Immature natural killer cell (primary cell): ENCODE data around the gene DOCK1. TPM values are rescaled to one million over a fixed set of nuclear protein-coding genes. Genes with fewer than 3 reads are reported as not detected.

ENCODE experiments used
- DNase-seq, 3 donors: peaks; one replicate each; pipeline ENCODE4 v3.0.0; 2022; ENCODE audit warnings: mixed read lengths in 1 of 3
- H3K27ac Mint-ChIP-seq, 6 donors: one replicate each; pipeline ENCODE4 v1.8.0; 2020; ENCODE audit warnings: mixed read lengths in 6 of 6, mild to moderate bottlenecking in 5 of 6, inconsistent platforms in 4 of 6, moderate library complexity in 3 of 6
- H3K27me3 Mint-ChIP-seq, 3 donors: one replicate each; pipeline ENCODE4 v1.8.0; 2020 to 2021; ENCODE audit warnings: low read depth in 3 of 3, mild to moderate bottlenecking in 3 of 3, mixed read lengths in 3 of 3, moderate library complexity in 3 of 3, inconsistent platforms in 1 of 3
- H3K36me3 Mint-ChIP-seq, 3 donors: one replicate each; pipeline ENCODE4 v1.8.0; 2020; ENCODE audit warnings: mixed read lengths in 3 of 3, inconsistent platforms in 2 of 3, mild to moderate bottlenecking in 2 of 3
- H3K4me1 Mint-ChIP-seq, 2 donors: one replicate each; pipeline ENCODE4 v1.8.0; 2020; ENCODE audit warnings: inconsistent platforms in 2 of 2, mild to moderate bottlenecking in 2 of 2, mixed read lengths in 2 of 2, moderate library complexity in 1 of 2
- H3K4me3 Mint-ChIP-seq, 5 donors: one replicate each; pipeline ENCODE4 v1.8.0; 2020; ENCODE audit warnings: mild to moderate bottlenecking in 5 of 5, mixed read lengths in 5 of 5, inconsistent platforms in 3 of 5, moderate library complexity in 3 of 5
- H3K9me3 Mint-ChIP-seq, 6 donors: one replicate each; pipeline ENCODE4 v1.8.0; 2020; ENCODE audit warnings: mild to moderate bottlenecking in 6 of 6, mixed read lengths in 6 of 6, inconsistent platforms in 4 of 6, moderate library complexity in 3 of 6
- polyA plus RNA-seq, 3 donors: library from polyadenylated mRNA; unstranded; fragments of 300-500 nt; fragmentation: Illumina TruSeq; gene quantifications; one replicate each; pipeline ENCODE4 v1.2.3, GENCODE V29; 2021

The DOCK1 gene
- polyA plus RNA-seq, 3 donors from 2014 or later = 0.37 TPM; not detected in 2

DNA sequence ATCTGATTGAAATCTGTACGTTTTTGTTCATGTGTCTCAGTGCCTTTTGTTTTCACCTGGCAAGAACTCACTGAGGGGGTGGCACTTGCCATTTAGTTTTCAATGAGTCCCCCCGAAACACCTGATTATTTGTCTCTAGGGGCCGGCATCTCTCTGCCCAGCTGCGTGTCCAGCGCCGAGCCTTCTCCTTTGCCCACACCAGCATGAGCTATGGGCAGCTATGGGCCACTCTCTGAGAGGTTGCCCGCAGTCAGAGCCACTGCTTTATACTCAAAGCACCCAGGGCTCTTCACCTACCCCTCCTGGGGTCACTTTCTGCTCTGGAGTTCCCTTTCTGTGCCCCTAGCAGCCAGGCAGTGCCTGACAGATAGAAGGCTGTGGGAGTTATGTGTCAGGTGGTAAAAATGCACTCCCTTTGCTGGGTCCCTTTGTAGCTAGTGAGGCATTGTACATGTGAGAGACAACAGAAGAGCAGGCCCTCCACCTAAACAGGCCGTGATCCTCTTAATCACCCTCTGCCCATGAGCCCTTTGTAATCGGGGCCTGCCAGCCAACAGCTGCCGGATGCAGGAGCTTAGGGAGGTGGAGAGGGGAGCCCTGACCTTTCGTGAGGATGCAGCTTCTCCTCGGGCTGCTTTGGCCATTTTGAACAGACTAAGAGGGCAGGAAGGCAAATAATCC is 510.8 kb downstream of the DOCK1 start:
- H3K36me3 Mint-ChIP-seq = no peaks in the 10 kb centered on the region
- peaks cover 0 to 2% (median 0%) of the 10 kb centered on the region in 3 donors for H3K27me3 Mint-ChIP-seq
- H3K4me1 Mint-ChIP-seq = no peaks in the 10 kb centered on the region
- H3K9me3 Mint-ChIP-seq = no peaks in the 10 kb centered on the region
- no peak overlapping the region for H3K27ac Mint-ChIP-seq
- H3K4me3 Mint-ChIP-seq = no peak overlapping the region
- no peak for DNase-seq

DNA sequence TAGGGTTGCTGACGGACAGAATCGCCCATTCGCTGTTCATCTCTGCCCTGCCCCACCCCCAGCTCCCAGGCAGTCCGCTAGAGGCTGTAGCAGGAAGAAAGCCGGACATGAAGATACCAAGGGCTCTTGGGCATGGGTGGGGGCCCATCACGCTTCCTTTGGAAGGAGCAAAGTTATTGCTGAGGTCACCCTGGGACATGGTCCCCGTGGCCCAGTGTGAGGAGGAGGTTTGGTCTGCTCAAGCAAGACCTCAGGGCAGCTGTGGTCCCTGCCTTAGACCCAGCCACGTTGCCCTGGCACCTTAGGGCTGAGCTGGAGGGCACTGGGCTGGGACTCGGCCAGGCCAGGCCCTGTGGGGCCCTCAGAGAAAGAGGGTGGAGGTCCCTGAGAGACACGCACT is 511.8 kb downstream of the DOCK1 start:
- DNase-seq = no peak
- Mint-ChIP-seq H3K27me3 (peaks cover 0 to 2% (median 0%) of the 10 kb centered on the region in 3 donors), H3K4me3 (no peak overlapping the region), H3K4me1 (no peaks in the 10 kb centered on the region), H3K36me3 (no peaks in the 10 kb centered on the region), H3K27ac (no peak overlapping the region), H3K9me3 (no peaks in the 10 kb centered on the region)

DNA sequence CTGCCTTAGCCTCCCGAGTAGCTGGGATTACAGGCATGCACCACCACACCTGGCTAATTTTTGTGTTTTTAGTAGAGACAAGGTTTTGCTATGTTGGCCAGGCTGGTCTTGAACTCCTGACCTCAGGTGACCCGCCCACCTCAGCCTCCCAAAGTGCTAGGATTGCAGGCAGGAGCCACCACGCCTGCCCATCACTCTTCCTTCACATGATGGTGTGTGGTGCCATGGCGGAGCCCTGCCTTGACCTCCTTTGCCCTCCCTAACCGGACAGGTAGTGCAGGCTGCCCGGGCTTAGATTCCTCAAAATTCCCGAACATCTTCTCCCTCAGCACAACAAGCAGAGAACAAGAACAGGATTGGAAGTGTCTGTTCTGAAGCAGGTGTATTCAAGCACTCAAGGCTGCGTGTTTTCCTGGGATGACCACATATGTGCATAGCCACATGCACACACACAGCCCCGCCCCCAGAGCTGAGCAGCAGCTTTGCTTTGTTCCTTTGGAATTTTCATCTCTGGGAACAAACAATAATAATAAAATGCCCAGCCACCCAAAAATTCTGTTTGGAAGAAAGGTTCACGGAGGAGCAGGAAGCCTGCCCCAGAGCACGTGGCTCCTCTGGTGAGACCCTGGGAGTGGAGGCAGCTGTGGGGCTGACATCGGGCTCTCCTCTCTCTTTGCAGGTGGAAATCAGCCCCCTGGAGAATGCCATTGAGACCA is 512.6 kb downstream of the DOCK1 start:
- no peak overlapping the region for H3K4me3 Mint-ChIP-seq
- H3K9me3 Mint-ChIP-seq = no peaks in the 10 kb centered on the region
- no peaks in the 10 kb centered on the region for H3K4me1 Mint-ChIP-seq
- H3K27me3 Mint-ChIP-seq = peaks cover 0 to 2% (median 0%) of the 10 kb centered on the region in 3 donors
- no peaks in the 10 kb centered on the region for H3K36me3 Mint-ChIP-seq
- H3K27ac Mint-ChIP-seq = no peak overlapping the region
- DNase-seq = no peak

DNA sequence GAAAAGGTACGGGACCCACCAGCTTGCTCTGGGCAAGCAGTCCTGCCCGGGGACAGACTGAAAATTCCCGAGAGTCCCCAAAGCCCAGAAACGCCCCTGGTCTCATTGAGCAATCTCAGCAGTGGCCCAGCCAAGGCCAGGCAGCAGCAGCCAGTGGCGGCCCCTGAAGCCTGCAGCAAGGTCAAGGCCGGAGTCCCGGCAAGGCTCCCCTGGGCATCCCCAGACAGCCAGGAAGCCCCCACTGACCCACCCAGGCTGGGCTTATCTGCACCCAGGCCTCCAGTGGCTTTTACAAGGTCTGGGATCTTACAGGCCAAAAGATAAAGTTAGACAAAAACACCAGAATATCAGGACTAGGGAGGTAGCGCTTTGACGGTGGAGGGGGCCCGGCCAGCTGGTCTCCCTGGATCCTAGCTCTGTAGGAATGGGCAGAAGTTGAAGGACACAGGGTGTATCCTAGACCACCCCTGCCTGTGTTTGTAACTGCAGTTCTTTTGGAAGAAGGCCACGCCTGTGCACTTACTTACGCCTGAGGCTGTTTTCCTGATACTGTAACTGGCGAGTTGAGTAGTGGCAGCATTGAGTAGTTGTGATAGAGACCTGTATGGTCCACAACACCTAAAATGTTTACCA is 513.4 kb downstream of the DOCK1 start:
- DNase-seq = no peak
- Mint-ChIP-seq H3K27me3 (peaks cover 0 to 3% (median 0%) of the 10 kb centered on the region in 3 donors), H3K27ac (peak overlapping the region in 1 of 6 donors; percentile 7), H3K4me3 (no peak overlapping the region), H3K4me1 (no peaks in the 10 kb centered on the region), H3K9me3 (no peaks in the 10 kb centered on the region), H3K36me3 (no peaks in the 10 kb centered on the region)

DNA sequence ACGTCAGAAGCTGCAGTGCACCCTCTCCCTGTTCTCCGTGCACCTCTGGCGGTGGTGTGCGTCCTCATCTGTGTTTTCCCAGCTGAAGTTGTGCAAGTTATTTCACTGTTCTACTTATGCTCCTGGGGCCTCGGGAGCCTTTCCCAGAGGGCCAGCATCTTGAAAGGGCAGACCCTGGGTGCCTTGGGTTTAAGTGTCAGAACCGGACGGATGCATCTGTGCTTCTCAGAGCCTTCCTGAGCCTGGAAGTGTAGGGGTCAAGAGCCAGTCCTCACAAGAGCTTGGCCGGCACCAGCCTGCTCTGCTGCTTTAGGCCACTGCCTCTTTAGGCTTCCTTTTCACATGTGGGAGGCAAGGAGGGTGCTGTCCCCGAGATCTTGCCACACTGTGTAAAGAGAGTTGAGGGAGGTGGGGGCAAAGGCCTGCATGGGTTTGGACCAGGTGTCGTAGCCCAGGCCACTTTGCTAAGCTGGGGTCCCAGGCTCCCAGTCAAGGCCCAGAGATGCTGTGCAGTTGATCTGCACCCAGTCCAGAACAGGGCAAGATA is 515.0 kb downstream of the DOCK1 start:
- Mint-ChIP-seq H3K4me3 (no peak overlapping the region), H3K36me3 (no peaks in the 10 kb centered on the region), H3K27me3 (peaks cover 0 to 11% (median 4%) of the 10 kb centered on the region in 3 donors)

DNA sequence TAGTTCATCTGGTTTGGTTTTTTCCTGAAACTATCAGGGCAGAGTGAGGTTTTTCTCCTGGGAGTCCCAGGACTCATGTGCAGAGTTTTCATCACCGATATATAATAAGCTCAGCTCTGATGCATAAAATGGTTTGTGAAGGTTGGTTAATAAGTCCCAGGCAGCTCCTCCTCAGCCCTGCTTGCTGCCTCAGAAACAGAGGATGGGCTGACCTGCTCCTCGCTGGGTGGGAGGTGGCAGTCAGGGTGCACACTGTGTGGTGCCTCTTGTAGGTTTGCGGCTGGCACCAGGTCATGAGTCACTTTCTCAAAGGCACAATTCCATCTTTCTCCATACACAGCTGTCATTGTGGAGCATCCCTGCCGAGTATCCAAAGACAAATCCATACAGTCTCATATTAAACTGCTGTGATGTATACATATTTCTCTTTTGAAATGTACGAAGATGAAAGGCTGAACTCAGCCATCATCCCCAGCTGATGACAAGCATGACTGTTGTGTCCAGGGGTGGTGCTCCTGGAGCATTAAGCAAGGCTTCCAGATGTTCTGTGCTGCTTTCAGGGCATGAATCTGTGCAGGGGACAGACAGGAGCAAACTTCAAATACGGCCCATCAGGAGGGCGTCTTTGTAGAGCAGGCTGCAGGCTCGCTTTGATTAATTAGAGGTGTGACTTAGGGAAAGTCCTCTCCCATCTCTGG is 518.1 kb downstream of the DOCK1 start:
- no peak overlapping the region for H3K4me3 Mint-ChIP-seq
- no peaks in the 10 kb centered on the region for H3K36me3 Mint-ChIP-seq
- H3K27ac Mint-ChIP-seq = no peak overlapping the region
- H3K4me1 Mint-ChIP-seq = no peaks in the 10 kb centered on the region
- H3K27me3 Mint-ChIP-seq = peaks cover 2 to 18% (median 4%) of the 10 kb centered on the region in 3 donors
- no peak for DNase-seq
- H3K9me3 Mint-ChIP-seq = no peaks in the 10 kb centered on the region

More for the DNA sequence above, 515.0 kb downstream of the DOCK1 start:
- H3K9me3 Mint-ChIP-seq = no peaks in the 10 kb centered on the region
- H3K27ac Mint-ChIP-seq = no peak overlapping the region
- DNase-seq = no peak
- no peaks in the 10 kb centered on the region for H3K4me1 Mint-ChIP-seq

DNA sequence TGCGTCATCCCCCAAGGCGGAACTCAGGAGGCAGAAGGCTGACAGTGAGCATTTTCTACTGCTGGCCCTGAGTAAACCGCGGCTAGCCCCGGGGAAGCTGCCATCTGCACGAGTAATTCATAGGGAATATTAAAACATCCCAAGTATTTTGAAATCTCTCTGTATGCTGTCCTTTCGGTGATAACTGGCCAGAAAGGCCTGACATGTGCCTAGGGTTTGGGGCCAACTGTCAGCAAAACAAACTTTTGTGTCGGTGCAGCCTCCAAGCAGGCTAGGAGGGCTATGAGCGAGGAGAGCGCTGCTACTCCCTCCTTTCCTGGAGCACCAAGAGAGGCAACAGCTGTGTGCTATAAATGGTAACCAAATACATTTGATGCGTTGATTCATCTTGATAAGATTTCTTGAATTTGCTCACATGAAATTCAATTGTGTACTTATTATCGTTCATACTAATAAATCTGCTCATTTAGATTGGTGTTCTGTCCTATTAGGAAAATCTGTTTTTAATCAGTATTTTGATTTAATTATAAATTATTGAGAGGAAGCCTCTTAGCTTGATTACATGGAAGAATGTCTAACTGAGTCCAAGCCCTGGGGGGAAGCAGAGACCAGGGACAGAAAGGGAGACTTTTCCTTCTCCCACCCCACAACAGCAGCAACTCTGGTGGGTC is 519.5 kb downstream of the DOCK1 start:
- no peaks in the 10 kb centered on the region for H3K36me3 Mint-ChIP-seq
- no peak for DNase-seq
- no peaks in the 10 kb centered on the region for H3K4me1 Mint-ChIP-seq
- peaks cover 2 to 16% (median 4%) of the 10 kb centered on the region in 3 donors for H3K27me3 Mint-ChIP-seq
- no peak overlapping the region for H3K27ac Mint-ChIP-seq
- no peaks in the 10 kb centered on the region for H3K9me3 Mint-ChIP-seq
- H3K4me3 Mint-ChIP-seq = no peak overlapping the region

DNA sequence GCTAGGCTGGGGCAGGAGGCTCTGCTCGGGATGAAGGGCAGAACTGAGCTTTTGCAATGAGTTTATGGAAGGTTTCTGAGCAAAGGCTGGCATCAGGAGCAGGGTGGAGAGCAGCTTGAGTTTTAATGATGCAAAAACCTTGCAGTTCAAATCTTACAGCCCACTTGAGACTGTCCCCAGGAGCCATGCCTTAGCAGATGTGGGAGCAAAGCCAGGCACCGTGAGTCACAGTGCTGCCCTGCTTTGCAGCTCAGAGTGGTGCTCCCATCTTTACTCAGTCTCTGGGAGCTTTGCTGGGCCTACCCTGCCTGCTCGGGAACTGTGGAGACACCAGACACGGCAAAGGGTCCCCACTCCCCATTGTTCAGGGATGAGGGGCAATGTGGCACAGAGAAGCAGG is 521.5 kb downstream of the DOCK1 start:
- peaks cover 2 to 16% (median 4%) of the 10 kb centered on the region in 3 donors for H3K27me3 Mint-ChIP-seq
- H3K36me3 Mint-ChIP-seq = no peaks in the 10 kb centered on the region
- DNase-seq = no peak
- no peaks in the 10 kb centered on the region for H3K4me1 Mint-ChIP-seq
- no peaks in the 10 kb centered on the region for H3K9me3 Mint-ChIP-seq
- no peak overlapping the region for H3K27ac Mint-ChIP-seq
- no peak overlapping the region for H3K4me3 Mint-ChIP-seq

DNA sequence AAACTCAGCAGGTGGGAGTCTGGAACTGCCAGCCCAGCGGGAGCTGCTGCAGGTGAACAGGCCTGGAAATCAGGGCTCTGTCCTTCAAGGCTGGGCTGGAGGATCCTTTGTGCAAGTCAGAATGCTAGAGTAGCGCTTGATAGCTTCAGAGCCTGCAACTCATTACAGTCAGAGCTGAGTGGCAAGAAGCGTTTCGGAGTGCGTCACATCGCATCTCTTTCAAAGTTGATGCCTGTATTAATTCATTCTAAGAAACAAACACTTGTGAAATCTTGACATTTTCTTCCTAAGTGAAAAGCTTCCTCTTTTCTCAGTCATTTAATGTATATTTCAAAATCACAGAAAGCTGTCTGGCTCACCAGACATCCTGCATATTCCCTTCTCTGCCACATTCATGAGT is 522.7 kb downstream of the DOCK1 start:
- H3K4me3 Mint-ChIP-seq = no peak overlapping the region
- peaks cover 2 to 20% (median 4%) of the 10 kb centered on the region in 3 donors for H3K27me3 Mint-ChIP-seq
- H3K27ac Mint-ChIP-seq = no peak overlapping the region
- no peaks in the 10 kb centered on the region for H3K36me3 Mint-ChIP-seq
- DNase-seq = no peak
- no peaks in the 10 kb centered on the region for H3K9me3 Mint-ChIP-seq
- H3K4me1 Mint-ChIP-seq = peaks cover 3 to 9% of the 10 kb centered on the region in 2 donors

DNA sequence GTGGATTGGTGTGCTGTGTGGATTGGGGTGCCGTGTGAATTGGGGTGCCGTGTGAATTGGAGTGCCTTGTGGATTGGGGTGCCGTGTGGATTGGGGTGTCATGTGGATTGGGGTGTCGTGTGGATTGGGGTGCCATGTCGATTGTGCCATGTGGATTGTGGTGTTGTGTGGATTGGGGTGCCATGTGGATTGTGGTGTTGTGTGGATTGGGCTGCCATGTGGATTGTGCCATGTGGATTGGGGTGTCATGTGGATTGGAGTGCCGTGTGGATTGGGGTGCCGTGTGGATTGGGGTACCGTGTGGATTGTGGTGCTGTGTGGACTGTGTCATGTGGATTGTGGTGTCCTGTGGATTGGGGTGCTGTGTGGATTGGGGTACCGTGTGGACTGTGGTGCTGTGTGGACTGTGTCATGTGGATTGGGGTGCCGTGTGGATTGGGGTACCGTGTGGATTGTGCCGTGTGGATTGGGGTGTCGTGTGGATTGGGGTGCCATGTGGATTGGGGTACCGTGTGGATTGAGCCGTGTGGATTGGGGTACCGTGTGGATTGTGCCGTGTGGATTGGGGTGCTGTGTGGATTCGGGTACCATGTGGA is 523.3 kb downstream of the DOCK1 start:
- Mint-ChIP-seq H3K36me3 (no peaks in the 10 kb centered on the region), H3K4me1 (peaks cover 3 to 9% of the 10 kb centered on the region in 2 donors), H3K27me3 (peaks cover 2 to 20% (median 4%) of the 10 kb centered on the region in 3 donors), H3K4me3 (no peak overlapping the region), H3K27ac (no peak overlapping the region), H3K9me3 (no peaks in the 10 kb centered on the region)
- no peak for DNase-seq

DNA sequence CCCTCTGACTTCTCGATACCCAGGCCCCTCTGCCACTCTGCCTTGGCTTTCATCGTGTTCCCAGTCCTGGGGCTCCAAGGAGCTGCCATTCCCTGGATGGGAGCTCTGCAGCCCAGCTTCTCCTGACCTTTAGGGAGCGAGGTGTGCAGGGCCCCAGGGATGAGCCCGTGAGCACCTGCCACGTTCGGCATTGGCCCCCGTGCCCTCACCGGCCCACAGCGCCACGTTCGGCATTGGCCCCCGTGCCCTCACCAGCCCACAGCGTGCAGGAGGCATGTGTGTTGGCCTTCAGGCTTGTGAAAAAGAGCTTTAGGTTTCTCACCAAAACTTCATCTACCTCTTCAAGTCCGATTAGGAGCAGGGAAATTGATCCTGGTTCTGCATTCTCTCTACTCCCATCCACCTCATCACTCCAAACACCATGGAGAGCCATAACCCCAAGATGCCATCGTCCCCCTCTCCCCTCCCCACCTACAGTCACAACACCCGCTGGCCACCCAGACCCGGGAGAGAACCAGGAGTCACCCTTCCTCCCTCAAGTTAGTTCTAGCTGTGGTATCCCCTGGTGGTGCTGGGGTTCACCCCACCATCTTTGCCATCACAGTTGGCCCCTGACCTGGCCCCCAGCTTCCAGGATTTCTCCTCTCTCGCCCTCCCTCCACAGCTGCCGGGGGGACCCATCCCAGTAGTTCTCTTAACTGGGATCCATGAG is 524.5 kb downstream of the DOCK1 start:
- no peak overlapping the region for H3K4me3 Mint-ChIP-seq
- peaks cover 3 to 9% of the 10 kb centered on the region in 2 donors for H3K4me1 Mint-ChIP-seq
- H3K36me3 Mint-ChIP-seq = no peaks in the 10 kb centered on the region
- no peak overlapping the region for H3K27ac Mint-ChIP-seq
- H3K9me3 Mint-ChIP-seq = no peaks in the 10 kb centered on the region
- DNase-seq = no peak
- H3K27me3 Mint-ChIP-seq = peaks cover 0 to 11% (median 2%) of the 10 kb centered on the region in 3 donors

DNA sequence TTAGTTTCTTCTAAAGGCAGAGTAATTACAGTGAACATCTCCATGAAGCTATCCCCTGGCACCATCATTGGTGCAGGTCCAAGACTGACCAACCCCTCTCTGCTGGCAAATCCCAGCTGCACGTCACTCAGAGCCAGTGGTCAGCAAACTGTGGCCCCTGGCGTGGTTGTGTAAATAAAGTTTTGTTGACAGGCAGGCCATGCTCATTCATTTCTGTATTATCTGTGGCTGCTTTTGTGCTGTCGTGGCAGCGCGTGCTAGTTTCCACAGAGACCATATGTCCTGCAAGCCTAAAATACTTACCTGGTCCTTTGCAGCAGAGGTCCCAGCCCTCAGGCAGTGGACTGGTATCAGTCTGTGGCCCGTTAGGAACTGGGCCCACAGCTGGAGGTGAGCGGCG is 526.3 kb downstream of the DOCK1 start:
- Mint-ChIP-seq H3K27ac (no peak overlapping the region), H3K9me3 (no peaks in the 10 kb centered on the region), H3K4me1 (peaks cover 3 to 9% of the 10 kb centered on the region in 2 donors), H3K4me3 (no peak overlapping the region), H3K36me3 (no peaks in the 10 kb centered on the region), H3K27me3 (peaks cover 0 to 8% (median 0%) of the 10 kb centered on the region in 3 donors)
- no peak for DNase-seq
